AG08395 (cell line): ENCODE measurements around the gene HNRNPUL2.

ENCODE experiments used
- DNase-seq: peaks from one replicate; pipeline ENCODE4 v3.0.0; 2012; ENCODE audit warnings: mixed read lengths, low spot score

The HNRNPUL2 gene

DNA sequence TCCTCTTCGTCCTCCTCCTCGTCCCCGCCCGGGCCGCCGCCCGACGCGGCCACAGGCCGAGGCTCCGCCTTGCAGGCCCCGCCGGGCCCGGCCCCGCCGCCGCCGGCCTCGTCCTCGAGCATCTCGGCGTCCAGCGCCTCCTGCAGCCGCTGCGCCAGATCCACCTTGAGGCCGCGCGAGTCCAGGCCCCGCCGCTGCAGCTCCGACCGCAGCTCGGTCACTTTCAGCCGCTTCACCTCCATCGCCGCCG lies 417 bp downstream of the HNRNPUL2 start:
- no peak for DNase-seq

DNA sequence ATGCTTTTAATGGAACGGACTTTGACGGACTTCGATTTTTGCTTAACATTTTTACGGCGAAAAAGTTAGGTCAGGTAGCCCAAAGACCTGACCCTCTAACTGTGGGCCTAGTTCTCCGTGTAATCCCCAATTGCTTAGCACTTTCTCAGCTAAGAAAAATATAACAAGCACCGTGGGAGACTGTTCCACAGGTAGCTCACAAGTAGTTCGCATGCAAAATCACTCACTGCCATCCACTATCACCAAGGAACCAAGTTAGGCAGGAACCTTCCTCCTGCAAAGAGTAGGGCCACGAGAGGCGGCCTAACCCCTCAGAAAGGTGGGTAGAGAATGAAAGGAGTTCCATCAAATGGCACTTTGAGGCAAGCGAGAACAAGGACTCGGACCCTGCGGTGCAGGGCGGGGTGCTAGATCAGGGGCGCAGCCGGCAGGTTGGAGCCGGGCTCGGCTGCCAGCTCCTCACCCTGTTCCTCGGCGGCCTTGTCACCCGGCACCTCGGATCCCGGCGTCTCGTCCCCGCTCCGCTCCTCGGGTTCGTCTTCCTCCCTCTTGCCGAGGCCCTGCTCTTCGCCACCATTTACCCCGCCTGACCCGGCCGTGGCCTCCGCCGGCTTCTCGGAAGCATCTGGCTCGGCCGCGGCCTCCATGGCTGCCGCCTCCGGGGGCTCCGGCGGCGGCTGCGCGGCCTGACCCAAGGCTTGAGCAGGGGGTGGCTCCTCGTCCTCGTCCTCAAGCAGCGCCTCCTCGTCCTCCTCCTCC lies 922 bp downstream of the HNRNPUL2 start:
- DNase-seq, result no peak

DNA sequence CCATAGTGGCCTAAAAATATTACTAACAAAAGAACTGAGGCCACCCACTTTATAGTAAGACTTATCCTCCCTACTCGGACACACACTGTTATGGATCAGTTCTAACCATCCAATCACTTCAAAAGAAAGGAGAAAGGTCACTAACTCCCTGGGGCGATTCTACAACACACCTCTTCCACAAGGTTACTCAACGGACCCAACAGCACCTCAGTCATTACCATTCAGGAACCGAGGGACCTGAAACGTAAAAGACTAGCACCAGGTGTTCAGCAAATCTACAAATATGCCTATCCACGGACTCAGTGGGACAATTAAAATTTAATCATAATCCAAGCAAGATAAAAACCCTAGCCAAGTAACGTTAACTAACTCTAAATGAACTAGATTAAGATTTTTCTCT lies 1.6 kb downstream of the HNRNPUL2 start:
- DNase-seq, result no peak

DNA sequence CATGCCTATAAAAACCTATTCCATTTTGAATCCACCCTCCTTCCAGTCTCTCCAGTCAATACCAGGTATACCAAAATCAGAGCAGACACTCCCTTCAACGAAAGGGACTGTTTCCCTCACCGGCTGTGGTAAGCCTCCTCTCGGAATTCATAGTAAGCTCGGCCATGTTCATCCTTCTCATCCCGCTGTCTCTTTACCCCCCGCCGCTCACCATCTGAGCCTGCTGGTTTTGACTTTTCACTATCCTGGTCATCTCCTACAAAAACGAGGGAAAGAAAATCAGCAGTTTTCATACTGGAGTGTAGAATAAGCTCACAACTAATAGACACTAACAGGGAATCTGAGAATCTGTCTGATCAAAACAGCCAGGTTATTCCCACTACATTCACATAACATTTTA lies 3.1 kb downstream of the HNRNPUL2 start:
- no peak for DNase-seq

DNA sequence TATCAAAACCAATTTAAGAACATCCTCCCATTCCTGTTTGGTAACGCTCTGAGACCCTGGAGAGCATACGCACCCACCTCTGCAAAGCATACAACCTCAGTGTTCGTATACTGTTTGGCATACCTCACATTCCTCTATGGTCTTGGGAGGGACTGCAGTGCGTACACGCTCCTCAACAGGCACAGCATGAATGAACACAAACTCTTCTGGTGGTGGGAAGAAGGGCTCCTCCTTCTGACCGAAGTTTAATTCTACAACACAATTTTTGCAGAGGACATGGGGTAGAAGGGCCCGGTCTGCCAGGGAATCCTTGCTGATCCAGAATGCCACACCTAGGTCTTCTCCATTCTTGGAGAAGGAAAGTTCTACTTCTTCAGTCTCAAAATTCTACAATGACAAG lies 5.3 kb downstream of the HNRNPUL2 start:
- DNase-seq, result no peak

DNA sequence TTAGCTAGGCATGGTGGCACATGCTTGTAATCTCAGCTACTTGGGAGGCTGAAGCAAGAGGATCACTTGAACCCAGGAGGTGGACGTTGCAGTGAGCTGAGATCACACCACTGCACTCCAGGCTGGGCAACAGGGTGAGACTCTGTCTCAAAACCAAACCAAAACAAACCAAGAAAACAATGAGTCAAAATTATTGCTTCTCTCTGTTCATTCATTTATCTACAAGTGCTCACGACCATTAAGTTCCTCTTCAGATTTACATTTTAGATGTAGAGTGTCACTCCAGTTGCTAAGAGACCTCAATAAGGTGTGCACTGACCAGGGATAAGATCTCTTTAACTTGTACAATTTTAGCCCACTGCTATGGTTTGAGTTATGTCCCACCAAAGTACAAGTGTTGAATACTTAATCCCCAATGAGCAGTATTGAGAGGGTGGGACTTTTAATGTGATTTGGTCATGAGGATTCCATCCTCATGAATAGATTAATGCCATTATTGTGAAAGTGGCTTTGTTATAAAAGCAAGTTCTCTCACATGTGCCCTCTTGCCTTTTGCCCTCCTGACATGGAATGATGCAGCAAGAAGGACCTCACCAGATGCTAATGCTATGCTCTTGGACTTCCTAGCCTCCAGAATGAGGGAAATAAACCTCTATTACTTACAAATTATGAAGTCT lies 7.8 kb downstream of the HNRNPUL2 start:
- no peak for DNase-seq

DNA sequence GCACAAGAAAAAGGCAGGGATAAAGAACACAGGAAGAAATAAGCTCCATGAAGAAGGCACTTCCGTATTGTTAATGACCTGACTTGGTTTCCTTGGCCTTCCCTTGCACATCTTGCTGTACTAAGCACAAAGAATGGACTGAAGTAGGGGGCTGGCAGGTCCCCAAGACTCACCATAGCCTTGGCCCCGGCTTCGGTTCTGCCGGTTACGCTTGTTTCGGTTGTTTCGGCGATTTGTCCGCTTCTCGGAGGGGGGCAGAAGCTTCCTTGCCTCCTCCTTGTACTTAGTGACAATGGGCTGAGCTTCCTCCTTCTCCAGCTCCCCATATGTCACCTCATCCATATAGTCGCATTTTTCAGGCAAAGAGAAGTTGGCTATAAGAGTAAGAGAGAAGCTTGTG lies 10.4 kb downstream of the HNRNPUL2 start:
- no peak for DNase-seq

DNA sequence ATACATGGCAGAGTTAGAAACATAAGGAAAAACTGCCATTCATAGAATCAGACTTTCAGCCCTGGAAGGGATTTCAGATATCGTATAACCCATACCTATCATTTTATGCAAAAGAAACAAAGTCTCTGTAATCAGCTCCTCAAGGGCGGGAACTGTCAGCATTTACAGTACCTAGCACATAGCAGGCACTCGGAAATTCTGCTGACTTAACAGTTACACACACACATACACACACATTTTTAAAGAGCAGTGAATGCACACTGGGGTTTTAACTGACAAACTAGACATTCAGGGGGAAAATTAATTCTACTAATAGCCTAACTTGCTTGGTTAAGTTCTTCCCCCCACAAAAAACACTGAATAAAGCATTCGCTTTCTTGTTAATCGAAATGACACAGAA lies 11.1 kb downstream of the HNRNPUL2 start:
- DNase-seq, result no peak

DNA sequence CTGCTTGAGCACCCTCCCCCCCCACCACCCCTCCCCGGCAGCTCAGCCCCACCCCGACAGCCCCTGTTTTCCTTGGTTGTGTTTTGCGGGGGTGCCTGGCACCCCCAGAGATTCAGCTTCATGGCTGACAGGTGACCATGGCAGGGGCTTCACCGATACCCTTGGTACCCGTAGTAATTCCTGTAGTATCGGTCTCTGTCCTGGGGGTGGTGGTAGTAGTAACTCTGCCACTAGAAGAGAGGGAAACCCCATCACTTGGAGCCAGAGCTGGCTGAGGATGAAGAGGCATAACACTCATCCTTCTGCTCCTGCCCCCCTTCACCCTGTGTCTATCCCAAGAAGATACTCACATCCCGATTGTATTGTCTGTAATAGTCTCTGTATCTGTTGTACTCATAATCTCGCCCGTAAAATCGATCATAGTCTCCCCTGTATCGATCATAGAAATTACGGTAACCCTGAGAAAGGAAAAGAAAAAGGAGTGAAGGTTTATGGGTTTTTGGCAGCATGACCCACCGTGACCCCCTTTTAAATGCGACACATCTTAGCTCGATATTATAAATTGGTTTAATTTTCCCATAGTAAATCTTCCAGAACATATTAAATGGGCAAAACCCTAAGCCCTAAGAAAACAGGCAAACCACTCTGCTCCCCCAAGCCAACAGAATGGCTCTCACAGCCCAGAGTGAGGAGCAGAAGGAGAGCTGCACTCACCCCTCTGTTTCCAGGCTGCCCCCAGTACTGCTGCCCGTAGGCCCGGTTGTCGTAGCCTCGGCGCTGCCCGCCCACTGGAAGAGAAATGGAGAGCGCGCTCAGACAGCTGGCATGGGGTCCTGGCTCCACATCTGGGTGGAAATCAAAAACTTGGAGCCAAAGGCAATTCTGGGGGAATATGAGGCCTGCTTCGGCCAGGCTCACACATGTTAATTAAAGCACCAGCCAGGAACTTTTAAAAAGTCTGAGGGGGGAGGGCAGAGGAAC lies 11.8 kb downstream of the HNRNPUL2 start:
- no peak for DNase-seq

DNA sequence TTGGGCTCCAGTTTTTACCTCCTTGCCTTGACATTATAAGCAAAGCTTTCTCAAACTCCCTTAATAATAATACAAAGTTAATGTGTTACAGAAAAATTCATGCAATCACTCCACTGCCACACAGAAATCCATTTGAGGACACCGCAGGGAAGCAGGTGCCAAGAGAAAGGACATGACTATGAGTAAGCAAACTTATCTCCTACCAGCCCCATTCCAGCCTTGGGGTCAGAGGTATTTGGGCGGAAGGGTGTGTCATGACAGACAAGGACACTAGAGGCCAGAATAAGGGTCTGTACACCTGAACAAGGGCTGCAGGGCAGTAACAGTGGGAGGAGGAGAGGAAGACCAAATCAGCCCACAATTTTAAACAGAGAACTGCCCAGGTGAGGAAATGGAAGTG lies 13.9 kb downstream of the HNRNPUL2 start:
- no peak for DNase-seq

DNA sequence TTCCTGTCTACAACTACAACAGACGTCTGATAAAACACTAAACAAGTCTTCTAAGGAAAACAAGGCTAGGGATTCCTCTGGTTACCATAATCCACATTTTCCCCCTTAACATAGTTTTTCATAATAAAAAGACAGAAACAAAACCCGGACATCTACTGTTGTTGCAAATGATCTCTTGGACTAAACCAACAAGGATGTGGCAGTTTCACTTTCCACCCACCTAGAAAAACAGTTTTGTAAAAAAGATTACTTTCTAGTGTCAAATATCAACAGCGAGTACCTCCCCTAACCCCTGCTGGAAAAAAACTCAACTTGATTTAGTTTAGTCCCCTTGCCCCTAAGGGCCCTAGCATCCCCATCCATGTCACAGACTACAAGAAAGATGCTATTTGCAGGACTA lies 14.4 kb downstream of the HNRNPUL2 start:
- DNase-seq, result no peak

DNA sequence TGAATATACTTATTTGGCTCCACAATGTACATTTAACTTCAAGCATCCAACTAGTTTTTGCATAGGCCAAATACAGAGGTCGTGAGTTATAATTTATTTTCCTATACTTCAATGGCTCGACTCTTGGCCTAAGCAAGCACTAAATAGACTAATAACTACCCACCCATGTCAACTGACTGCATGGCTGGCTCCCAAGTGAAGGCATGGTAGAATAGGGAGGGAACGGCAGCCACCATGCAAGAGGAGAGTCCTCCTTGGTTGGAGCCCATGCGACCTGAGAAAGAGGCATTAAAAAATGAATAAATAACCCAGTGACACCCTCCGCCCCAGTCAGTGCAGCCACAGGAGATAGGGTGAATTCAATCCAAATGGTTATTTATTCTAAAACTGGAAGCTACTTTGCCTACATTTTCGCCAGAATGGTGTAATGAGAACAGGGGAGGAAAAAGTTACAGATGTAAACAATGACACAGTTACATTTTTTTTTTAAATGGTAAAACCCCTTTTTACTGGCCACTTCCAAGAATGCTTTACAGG lies 14.9 kb downstream of the HNRNPUL2 start:
- DNase-seq, result no peak

DNA sequence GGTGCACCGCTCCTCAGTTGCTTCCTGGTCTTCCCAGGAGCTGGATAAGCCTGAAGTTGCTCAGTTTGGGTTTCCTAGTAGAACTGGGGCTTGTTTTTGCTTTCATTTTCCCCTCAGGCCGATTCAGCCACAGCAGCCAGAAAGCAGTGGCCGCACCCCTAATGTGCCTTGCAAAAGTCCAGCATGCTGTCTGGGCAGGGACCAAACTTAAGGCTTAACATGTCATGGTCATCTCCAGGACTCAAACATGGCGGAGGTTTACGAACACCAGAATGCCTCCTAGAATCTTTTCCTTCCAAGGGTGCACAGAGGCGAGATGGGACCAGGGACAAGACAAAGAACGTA lies 17.3 kb downstream of the HNRNPUL2 start:
- peak; percentile 33 for DNase-seq

DNA sequence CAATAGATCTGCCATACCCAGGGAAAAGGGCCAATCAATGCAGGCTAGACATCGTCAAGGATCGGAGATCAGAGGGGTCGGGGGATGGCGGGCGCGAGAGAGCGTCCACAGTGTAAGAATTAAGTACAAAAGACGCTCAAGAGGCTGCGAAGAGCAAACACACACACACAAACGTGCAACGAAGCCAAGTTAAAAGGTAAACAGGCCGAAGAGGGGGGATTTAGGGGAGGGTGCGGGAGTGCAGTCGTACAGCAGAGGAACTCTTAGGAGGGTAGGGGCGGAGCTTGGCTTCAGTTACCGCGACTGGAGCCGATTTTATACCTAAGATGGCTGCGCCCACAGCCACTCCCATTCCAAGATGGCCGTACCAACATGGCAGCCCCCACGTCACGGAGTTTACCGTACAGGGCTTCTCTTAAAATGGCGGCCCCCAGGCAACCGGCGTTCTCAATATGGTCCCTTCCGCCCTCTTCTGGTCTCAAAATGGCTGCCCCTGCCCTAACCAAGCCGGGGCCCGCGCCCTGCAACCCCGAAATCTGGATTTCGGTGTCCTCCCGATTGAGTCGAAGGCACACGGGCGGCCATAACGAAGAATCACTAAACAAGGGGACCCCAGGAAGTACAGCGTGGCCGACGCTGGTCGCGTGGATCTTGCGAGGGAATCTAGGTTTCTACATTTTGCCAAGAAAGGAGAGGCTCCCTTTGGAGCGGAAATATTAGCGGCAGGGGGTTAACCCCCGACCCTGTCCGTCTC lies 17.8 kb downstream of the HNRNPUL2 start:
- peak; percentile 95 for DNase-seq

DNA sequence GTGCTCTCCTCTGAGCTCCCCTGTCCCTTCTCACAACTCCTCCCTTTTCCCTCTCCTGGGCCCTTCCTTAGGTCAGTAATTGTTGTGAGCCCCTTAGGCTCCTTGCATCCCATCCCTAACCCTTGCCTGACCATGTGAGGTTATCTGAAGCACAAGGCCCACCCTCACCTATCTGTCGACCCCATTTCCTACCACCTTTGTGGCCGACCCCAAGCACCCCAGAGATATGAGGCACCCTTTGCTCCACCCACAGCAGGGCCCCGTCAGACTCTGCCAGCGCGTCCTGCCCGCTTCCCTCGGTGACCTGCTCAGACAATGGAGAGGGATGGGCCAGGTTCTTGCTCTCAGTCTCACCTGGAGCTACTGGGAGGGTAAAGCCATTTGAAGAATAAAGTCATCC lies 18.5 kb downstream of the HNRNPUL2 start:
- no peak for DNase-seq

DNA sequence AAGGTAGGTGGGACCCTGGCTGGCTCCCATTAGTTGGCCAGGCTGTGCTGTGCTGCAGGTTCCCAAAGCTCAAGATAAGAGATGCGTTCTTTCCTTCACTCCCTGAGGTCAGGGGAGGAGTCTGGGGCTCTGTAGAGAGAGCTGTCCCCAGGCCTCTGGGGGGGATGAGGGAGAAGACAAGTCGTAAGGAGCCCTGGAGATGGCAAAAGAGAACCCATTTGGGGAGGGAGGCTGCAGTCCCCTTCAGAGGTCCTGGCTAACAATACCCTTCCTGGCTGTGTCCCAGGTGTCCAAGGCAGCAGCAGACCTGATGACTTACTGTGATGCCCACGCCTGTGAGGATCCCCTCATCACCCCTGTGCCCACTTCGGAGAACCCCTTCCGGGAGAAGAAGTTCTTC lies 18.9 kb downstream of the HNRNPUL2 start:
- DNase-seq, result no peak

DNA sequence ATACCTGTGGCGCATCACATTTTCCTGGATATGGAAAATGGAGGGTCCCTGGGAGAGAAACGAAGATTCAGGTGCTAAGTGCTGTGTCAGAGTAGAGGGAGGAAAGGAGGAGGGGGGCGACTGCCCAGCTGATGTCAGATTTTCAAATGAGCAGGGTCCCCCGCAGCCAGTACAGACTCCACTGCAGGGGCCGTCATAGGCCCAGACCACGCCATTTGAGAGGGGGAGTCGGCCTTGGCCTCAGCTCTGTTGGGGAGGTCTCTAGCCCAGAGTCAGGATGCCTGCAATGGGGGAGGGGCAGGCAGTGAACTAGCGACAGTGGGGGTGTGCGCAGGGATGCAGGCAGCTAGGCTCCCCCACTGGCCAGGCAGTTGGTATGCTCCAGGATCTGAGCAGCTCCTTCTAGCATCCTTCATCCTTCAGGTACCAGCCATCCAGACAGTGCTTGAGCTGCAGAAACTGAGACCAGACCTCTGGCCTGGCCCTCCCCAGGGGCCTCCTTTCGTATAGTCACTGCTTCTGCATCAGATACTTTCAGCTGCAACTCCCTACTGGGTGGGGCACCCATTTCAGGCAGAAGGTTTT lies 19.9 kb downstream of the HNRNPUL2 start, which contains the start of the genes BSCL2 and GNG3:
Gene BSCL2, minus strand, starts transcription at position 148 of the 585 bp plus-strand sequence. CDS start 229 bp downstream, outside the sequence.
Gene GNG3, plus strand, starts transcription at position 400 of the 585 bp plus-strand sequence. CDS start 620 bp downstream, outside the sequence.
- no peak for DNase-seq

DNA sequence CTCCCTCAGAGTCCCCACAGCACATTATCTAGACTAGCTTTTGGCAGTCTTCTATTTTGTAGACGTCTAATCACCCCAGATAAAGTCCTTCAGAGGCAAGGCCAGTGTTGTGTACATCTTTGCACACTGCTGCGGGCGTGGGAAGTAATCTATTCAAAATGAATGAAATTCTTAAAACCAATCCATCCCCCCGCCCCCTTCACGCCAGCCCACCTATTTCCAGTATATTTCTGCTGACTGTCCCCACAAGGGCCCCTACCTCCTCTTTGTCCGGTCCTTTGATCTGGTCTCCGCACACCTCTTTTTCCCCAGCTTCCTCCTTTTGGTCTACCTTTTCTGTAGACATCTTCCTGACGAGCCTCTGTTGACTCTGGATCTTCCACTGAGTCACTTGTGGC lies 20.4 kb downstream of the HNRNPUL2 start:
- no peak for DNase-seq

DNA sequence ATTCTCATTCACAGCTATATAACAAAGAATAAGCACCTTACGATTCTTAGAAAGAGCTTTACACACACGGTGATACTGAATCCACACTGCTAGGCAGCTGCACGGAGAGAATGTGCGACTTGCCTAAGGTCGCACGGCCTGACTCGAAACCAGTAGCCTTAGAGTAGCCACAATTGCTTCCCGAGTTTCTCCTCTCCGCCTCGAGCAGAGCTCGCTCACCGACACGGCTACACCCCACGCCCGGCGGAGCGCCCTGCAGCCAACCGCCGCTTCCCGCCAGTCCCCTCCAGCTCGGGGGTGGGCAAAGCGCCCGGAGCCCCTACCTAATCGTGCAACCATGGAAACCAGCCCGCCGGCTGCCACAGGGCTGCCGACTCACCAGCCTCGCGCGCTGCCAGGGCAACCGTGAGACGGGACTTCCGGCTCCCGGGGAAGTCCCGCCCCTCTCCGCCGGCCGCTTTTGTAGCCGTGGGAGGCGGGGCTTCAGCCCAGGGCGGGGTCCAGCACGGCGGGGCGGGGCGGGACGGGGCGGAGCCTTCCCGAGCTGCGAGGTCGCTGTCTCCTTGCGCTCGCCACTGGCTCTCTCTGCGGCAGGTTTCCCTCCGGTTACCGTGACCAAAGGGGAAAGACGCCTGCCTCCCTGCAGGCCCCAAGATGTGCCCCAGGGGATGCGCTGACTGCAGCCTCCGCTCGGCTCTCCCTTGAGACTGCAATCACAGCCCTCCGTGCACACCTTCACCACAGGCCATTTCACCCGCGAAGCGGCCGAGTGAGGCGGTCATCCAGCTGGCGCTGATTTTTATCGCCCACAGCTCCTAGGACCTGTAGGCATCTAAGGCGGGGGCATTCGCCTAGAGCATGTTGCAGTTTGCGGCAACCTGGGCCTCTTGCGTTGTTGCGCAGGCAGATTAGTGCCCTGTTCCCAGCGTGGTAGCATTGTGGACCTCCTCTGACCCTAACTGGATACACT lies 21.1 kb downstream of the HNRNPUL2 start:
- peak; percentile 96 for DNase-seq

DNA sequence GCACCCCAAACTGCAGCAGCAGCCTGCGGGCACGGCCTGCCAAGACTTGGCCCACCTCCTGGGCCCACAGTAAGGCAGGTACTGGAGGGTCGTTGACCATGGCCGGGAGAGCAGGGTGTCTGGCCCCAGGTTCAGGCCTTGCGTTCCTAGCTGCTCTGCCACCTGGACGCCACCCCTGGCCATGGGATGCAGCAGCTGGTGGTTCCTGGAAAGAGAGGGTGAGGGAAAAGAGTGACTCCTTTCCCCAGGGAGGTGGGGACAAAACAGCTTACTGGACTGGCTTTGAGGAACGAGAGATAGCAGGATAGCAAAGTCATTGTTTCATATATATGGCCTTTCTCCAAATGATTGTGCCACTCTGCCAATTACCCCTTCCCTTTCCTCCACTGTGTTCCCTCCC lies 21.8 kb downstream of the HNRNPUL2 start:
- no peak for DNase-seq
